Measurements from ENCODE around the gene MAGI2.

GRCh38 chr7:79291498-79291865, 162.0 kb downstream of the MAGI2 start:
- TF ChIP-seq POLR2AphosphoS5 (IDR thresholded peaks at IDR 0.05) (no peak), CTCF (IDR thresholded peaks at IDR 0.05) (no peak), POLR2A (IDR thresholded peaks at IDR 0.05) (no peak)

Measured in breast epithelium (tissue), 3 donors.